K562 (cell line): Measurements from ENCODE around the gene FMNL1. TPM values are rescaled to one million over a fixed set of nuclear protein-coding genes. Genes with fewer than 3 reads are reported as not detected.

ENCODE experiments used
- AFF1 ChIP-seq, 2 experiments: fragments of 450-650 bp; IDR thresholded peaks; 2 replicates each; pipeline ENCODE4 v1.6.1; 2018; ENCODE audit warnings: mild to moderate bottlenecking in 2 of 2, low read depth in 1 of 2; ENCODE audit not compliant: partially characterized antibody in 2 of 2
- CTCF ChIP-seq, 3 experiments: IDR thresholded peaks in 2 of 3; conservative IDR thresholded peaks in 1 of 3; 2 replicates each; pipeline ENCODE4 v1.5.1; 2011 to 2012; ENCODE audit warnings: low read length in 3 of 3, mild to moderate bottlenecking in 3 of 3, control low read depth in 2 of 3, improper control_type of control experiment in 1 of 3, inconsistent platforms in 1 of 3, low read depth in 1 of 3, mixed read lengths in 1 of 3, moderate library complexity in 1 of 3; ENCODE audit not compliant: insufficient read depth in 2 of 3
- EP300 ChIP-seq: IDR thresholded peaks from 2 replicates; pipeline ENCODE4 v1.6.1; 2012; ENCODE audit warnings: low read length, improper control_type of control experiment
- GATA2 ChIP-seq: sonication (generic); formaldehyde crosslinking; IDR thresholded peaks from 2 replicates; pipeline ENCODE4 v1.4.0; 2020; ENCODE audit warnings: mild to moderate bottlenecking, missing genetic modification reagents
- PHB ChIP-seq: fragments of 250-450 bp; sonication (Bioruptor Pico); IDR thresholded peaks from 2 replicates; pipeline ENCODE4 v1.5.0; 2021
- POLR2B ChIP-seq: fragments of 450-650 bp; IDR thresholded peaks from 2 replicates; pipeline ENCODE4 v1.6.1; 2018; ENCODE audit warnings: low read depth; ENCODE audit not compliant: partially characterized antibody
- RB1 ChIP-seq: fragments of 450-650 bp; IDR thresholded peaks from 2 replicates; pipeline ENCODE4 v1.6.1; 2017; ENCODE audit warnings: low read depth, mild to moderate bottlenecking
- RBM17 ChIP-seq: fragments of 200-400 bp; formaldehyde crosslinking; IDR thresholded peaks from 2 replicates; pipeline ENCODE4 v1.6.1; 2017; ENCODE audit warnings: low read depth, mild to moderate bottlenecking, low read length, borderline replicate concordance
- ZNF644 ChIP-seq: fragments of 200-800 bp; sonication (Bioruptor generic); IDR thresholded peaks from 2 replicates; pipeline ENCODE4 v1.6.1; 2016; ENCODE audit warnings: low read depth, missing genetic modification characterization, missing compliant biosample characterization
- polyA plus RNA-seq, 8 experiments: library from polyadenylated mRNA; depleted of rRNA in 4 of 8; stranded (reverse) in 5 of 8; unstranded in 3 of 8; fragments of >200 nt; fragmentation: Nextera tagmentation in 2 of 8; fragmentation: Illumina TruSeq in 1 of 8; extraction: Ambion mirVana in 2 of 8; extraction: Trizol in 1 of 8; gene quantifications; 2 replicates each; pipeline versions ENCODE4 v1.2.1 to v1.2.3, GENCODE V29; 2011 to 2014; ENCODE audit warnings: inconsistent platforms in 1 of 8, missing spikeins in 1 of 8
- total RNA-seq, 7 experiments: library from RNA; depleted of rRNA in 6 of 7; stranded (reverse); fragments of >200 nt in 6 of 7; fragmentation: Illumina TruSeq in 2 of 7; extraction: Trizol in 2 of 7; gene quantifications; 2 replicates each; pipeline versions ENCODE4 v1.2.1 to v1.2.3, GENCODE V29; 2011 to 2021; ENCODE audit warnings: low replicate concordance in 1 of 7
- TF ChIP-seq, protein P1 (sequence below): fragments of 250-450 bp; sonication (Bioruptor Pico); IDR thresholded peaks from 2 replicates; pipeline ENCODE4 v1.8.0; 2021; ENCODE audit warnings: mild to moderate bottlenecking, moderate library complexity
- TF ChIP-seq, protein P2 (sequence below), 2 experiments: IDR thresholded peaks in 1 of 2; conservative IDR thresholded peaks in 1 of 2; 2 replicates each; pipeline ENCODE4 v1.6.1; 2016; ENCODE audit warnings: low read depth in 2 of 2, mild to moderate bottlenecking in 1 of 2, missing compliant biosample characterization in 1 of 2, missing genetic modification characterization in 1 of 2, moderate library complexity in 1 of 2

FMNL1 gene
- total and polyA plus RNA-seq, 9 of the 15 experiments (the other 6 are each of a cell fraction or from before 2014, with no cell fraction given) = 0.70 to 36.6 (median 7.7) TPM

DNA sequence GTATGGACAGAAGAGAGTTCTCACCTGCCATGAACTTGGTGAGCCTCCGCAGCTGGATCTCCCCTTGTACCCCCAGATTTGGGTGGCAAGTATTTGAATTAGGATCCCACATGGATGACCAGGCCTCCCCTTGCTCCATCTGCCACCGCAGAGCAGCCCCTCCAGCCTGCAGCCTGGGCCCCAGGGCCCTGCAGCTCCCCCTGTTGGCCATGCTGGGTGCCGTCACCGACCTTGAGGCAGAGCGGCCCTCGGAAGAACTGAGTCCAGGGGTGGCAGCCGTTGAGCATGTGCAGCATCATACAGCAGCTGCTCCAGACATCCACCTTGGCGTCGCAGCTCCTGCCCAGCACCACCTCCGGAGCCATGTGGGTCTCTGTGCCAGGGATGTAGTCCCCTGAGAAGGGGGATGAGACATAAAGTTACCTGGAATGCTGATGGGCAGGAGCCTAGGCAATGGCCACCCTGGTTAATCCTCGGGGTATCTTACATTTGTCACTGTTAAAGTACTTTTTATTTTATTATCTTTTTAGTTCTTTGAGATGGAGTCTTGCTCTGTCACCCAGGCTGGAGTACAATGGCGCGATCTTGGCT is 49.2 kb downstream of the FMNL1 start (continued):
- TF ChIP-seq CTCF (IDR thresholded peaks at IDR 0.05 in 2 of 3, conservative IDR thresholded peaks at IDR 0.05 in 1 of 3; ENCODE audit: insufficient read depth in 2 of 3, low read depth in 1 of 3, low read length in 3 of 3) = peak; percentile 79 to 90 (median 90)
- TF ChIP-seq RBM17 = no peak
- TF ChIP-seq AFF1 (IDR thresholded peaks at IDR 0.05; ENCODE audit: low read depth in 1 of 2, partially characterized antibody in 2 of 2) = no peak
- TF ChIP-seq GATA2 = no peak
- no peak for TF ChIP-seq PHB (CRISPR knock-in tag)
- TF ChIP-seq, protein P1, sequence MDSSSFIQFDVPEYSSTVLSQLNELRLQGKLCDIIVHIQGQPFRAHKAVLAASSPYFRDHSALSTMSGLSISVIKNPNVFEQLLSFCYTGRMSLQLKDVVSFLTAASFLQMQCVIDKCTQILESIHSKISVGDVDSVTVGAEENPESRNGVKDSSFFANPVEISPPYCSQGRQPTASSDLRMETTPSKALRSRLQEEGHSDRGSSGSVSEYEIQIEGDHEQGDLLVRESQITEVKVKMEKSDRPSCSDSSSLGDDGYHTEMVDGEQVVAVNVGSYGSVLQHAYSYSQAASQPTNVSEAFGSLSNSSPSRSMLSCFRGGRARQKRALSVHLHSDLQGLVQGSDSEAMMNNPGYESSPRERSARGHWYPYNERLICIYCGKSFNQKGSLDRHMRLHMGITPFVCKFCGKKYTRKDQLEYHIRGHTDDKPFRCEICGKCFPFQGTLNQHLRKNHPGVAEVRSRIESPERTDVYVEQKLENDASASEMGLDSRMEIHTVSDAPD = no peak
- TF ChIP-seq ZNF644 (tag) = no peak
- TF ChIP-seq POLR2B = no peak
- TF ChIP-seq, protein P2, sequence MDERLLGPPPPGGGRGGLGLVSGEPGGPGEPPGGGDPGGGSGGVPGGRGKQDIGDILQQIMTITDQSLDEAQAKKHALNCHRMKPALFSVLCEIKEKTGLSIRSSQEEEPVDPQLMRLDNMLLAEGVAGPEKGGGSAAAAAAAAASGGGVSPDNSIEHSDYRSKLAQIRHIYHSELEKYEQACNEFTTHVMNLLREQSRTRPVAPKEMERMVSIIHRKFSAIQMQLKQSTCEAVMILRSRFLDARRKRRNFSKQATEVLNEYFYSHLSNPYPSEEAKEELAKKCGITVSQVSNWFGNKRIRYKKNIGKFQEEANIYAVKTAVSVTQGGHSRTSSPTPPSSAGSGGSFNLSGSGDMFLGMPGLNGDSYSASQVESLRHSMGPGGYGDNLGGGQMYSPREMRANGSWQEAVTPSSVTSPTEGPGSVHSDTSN (CRISPR knock-in tag; IDR thresholded peaks at IDR 0.05; ENCODE audit: low read depth) = no peak
- TF ChIP-seq, protein P2 (tag; conservative IDR thresholded peaks at IDR 0.05; ENCODE audit: low read depth) = no peak
- no peak for TF ChIP-seq EP300
- TF ChIP-seq RB1 = peak; percentile 45; the same call in 1 of the 2 replicates
